ENCODE data around the gene CLOCK. TPM values are rescaled to one million over a fixed set of nuclear protein-coding genes. Genes with fewer than 3 reads are reported as not detected.

Gene CLOCK
- total RNA-seq, 1 experiment from 2014 or later, result 19.4 TPM

DNA sequence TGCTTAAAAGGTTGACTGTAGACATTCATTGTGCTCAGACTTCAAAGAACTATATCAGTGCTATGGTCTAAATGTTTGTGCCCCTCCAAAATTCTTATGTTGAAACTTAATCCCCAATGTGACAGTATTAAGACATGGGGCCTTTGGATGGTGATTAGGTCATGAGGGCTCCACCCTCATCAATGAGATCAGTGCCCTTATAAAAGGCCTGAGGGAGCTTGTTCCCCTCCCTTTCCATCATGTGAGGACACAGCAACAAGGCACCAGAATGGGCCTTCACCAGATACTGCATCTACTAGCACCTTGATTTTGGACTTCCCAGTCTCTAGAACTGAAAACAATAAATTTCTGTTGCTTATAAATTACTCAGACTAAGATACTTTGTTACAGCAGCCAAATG, 28.3 kb downstream of the CLOCK start:
- ChIA-PET POLR2A (ENCODE audit: unreplicated experiment) (no interaction called here), CTCF (no interaction called here)
- no peak overlapping the region for H3K4me3 ChIP-seq
- no peaks in the 10 kb centered on the region for H3F3A ChIP-seq (ENCODE audit: insufficient read depth, low read depth)
- H3K9me2 ChIP-seq (ENCODE audit: insufficient read depth), result no peaks in the 10 kb centered on the region
- H3K4me2 ChIP-seq, result no peak overlapping the region
- peaks cover 10% of the 10 kb centered on the region; the same call in 1 of the 2 replicates for H3K79me2 ChIP-seq (ENCODE audit: low read depth)
- TF ChIP-seq, protein P1, sequence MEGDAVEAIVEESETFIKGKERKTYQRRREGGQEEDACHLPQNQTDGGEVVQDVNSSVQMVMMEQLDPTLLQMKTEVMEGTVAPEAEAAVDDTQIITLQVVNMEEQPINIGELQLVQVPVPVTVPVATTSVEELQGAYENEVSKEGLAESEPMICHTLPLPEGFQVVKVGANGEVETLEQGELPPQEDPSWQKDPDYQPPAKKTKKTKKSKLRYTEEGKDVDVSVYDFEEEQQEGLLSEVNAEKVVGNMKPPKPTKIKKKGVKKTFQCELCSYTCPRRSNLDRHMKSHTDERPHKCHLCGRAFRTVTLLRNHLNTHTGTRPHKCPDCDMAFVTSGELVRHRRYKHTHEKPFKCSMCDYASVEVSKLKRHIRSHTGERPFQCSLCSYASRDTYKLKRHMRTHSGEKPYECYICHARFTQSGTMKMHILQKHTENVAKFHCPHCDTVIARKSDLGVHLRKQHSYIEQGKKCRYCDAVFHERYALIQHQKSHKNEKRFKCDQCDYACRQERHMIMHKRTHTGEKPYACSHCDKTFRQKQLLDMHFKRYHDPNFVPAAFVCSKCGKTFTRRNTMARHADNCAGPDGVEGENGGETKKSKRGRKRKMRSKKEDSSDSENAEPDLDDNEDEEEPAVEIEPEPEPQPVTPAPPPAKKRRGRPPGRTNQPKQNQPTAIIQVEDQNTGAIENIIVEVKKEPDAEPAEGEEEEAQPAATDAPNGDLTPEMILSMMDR (conservative IDR thresholded peaks at IDR 0.05), result no peak
- no peak for TF ChIP-seq EZH2 (IDR thresholded peaks at IDR 0.05; ENCODE audit: low read depth)
- H3K4me1 ChIP-seq (replicated peaks; ENCODE audit: insufficient read depth), result no peaks in the 10 kb centered on the region
- no peaks in the 10 kb centered on the region for H3K9me3 ChIP-seq (ENCODE audit: insufficient read depth, low read depth)
- H3K27me3 ChIP-seq (ENCODE audit: insufficient read depth, low read depth), result no peaks in the 10 kb centered on the region
- H4K20me1 ChIP-seq (ENCODE audit: insufficient read depth), result no peaks in the 10 kb centered on the region
- H2AFZ ChIP-seq, result no peak overlapping the region
- no TSS peak for BruUV-seq (replicated peaks)
- DNase-seq, result no peak
- H3K36me3 ChIP-seq (ENCODE audit: low read depth), result no peaks in the 10 kb centered on the region
- intact Hi-C loops (cut with micrococcal nuclease; ENCODE audit: unreplicated experiment), result no loop called here
- H3K27ac ChIP-seq, result no peak overlapping the region

DNA sequence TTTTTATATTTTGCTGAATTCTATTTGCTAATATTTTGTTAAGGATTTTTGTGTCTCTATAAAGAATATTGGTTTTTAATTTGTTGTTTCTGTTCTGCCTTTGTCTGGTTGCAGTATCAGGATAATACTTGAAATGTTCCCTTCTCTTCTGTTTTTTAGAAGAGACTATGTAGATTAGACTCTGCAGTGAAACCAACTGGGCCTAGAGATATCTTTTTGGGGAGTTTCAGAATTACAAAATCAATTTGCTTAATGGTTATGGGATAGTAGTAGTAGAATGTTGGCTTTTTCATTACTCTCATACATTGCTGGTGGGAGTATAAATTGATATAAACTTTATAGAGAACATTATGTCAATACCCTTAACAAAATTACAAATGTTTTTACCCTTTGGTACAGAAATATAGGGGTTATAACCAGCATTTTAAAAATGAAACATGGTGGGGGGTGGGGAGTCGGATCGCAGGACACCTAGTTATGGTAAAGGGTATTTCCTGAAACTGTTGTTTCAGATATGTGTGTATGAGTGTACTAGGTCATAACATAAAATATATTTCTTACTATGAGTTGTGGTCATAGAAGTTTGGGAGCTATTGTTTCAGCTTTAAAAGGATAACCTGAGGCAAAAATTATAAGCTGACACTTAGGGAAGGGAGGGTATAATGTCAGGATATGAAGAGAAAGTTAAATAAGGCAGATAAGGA, 29.0 kb downstream of the CLOCK start:
- Histone ChIP-seq H3K9me3 (ENCODE audit: insufficient read depth, low read depth) (no peaks in the 10 kb centered on the region), H3K27me3 (ENCODE audit: insufficient read depth, low read depth) (no peaks in the 10 kb centered on the region), H3K4me1 (replicated peaks; ENCODE audit: insufficient read depth) (no peaks in the 10 kb centered on the region), H3K9me2 (ENCODE audit: insufficient read depth) (no peaks in the 10 kb centered on the region), H3K4me2 (no peak overlapping the region), H2AFZ (no peak overlapping the region), H3K36me3 (ENCODE audit: low read depth) (no peaks in the 10 kb centered on the region), H3K27ac (no peak overlapping the region), H3F3A (ENCODE audit: insufficient read depth, low read depth) (no peaks in the 10 kb centered on the region), H4K20me1 (ENCODE audit: insufficient read depth) (no peaks in the 10 kb centered on the region), H3K4me3 (no peak overlapping the region), H3K79me2 (ENCODE audit: low read depth) (peaks cover 9% of the 10 kb centered on the region; the same call in 1 of the 2 replicates)
- ChIA-PET POLR2A (ENCODE audit: unreplicated experiment) (no interaction called here), CTCF (interaction anchor here (0.6 kb wide), 1 partner anchor 155 kb away, joined by 10 read pairs; no protein-coding TSS in a partner anchor)
- BruUV-seq (replicated peaks), result no TSS peak
- no peak for DNase-seq
- TF ChIP-seq, protein P1 (conservative IDR thresholded peaks at IDR 0.05), result no peak
- TF ChIP-seq EZH2 (IDR thresholded peaks at IDR 0.05; ENCODE audit: low read depth), result no peak
- intact Hi-C loops (cut with micrococcal nuclease; ENCODE audit: unreplicated experiment), result no loop called here

DNA sequence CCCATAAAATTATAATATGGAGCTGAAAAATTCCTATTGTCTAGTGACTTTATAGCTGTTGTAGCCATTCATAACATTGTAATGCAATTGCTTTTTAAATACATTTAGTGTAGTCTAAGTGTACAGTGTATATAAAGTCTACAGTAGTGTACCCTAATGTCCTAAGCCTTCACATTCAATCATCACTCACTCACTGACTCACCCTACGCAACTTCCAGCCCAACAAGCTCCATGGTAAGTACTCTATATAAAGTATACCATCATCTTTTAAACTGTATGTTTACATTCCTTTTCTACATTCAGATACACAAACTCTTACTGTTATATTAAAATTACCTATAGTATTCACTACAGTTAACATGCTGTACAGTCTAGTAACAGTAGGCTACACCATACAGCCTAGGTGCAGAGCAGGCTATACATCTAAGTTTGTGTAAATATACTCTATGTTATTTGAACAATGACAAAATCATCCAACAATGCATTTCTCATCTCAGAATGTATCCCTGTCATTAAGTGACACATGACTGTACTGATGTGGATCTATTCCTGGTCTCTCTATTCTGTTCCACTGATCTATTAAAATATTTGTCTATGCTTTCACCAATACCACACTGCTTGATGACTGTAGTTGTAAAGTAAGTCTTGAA, 33.7 kb downstream of the CLOCK start:
- POLR2A ChIA-PET (ENCODE audit: unreplicated experiment), result no interaction called here

More for the DNA sequence above, 33.7 kb downstream of the CLOCK start:
- intact Hi-C loops (cut with micrococcal nuclease; ENCODE audit: unreplicated experiment), result no loop called here
- Histone ChIP-seq H3K79me2 (ENCODE audit: low read depth) (no peaks in the 10 kb centered on the region), H3K36me3 (ENCODE audit: low read depth) (no peaks in the 10 kb centered on the region), H3K9me2 (ENCODE audit: insufficient read depth) (no peaks in the 10 kb centered on the region), H3K4me3 (no peak overlapping the region), H3K9me3 (ENCODE audit: insufficient read depth, low read depth) (no peaks in the 10 kb centered on the region), H4K20me1 (ENCODE audit: insufficient read depth) (no peaks in the 10 kb centered on the region), H3K27ac (no peak overlapping the region), H3K4me1 (replicated peaks; ENCODE audit: insufficient read depth) (no peaks in the 10 kb centered on the region), H3K4me2 (no peak overlapping the region), H2AFZ (no peak overlapping the region), H3F3A (ENCODE audit: insufficient read depth, low read depth) (no peaks in the 10 kb centered on the region), H3K27me3 (ENCODE audit: insufficient read depth, low read depth) (no peaks in the 10 kb centered on the region)
- TF ChIP-seq, protein P1 (conservative IDR thresholded peaks at IDR 0.05), result no peak
- TF ChIP-seq EZH2 (IDR thresholded peaks at IDR 0.05; ENCODE audit: low read depth), result no peak
- BruUV-seq (replicated peaks), result no TSS peak
- CTCF ChIA-PET, result no interaction called here
- no peak for DNase-seq
